Right cardiac atrium (tissue), 5 donors: ENCODE data around the gene HMOX2. TPM values are rescaled to one million over a fixed set of nuclear protein-coding genes. Genes with fewer than 3 reads are reported as not detected.

Source experiments
- ATAC-seq, 2 donors: fragments of 200-7000 bp; cut with Tn5 transposase; one replicate each; pipeline versions ENCODE4 v1.8.0 to v1.9.1; 2020; ENCODE audit warnings: moderate library complexity in 2 of 2, mild to moderate bottlenecking in 1 of 2
- DNase-seq, 3 donors: peaks; one replicate each; pipeline ENCODE4 v3.0.0-alpha.2; 2020
- H3K27ac ChIP-seq: one replicate; pipeline ENCODE4 v1.5.1; 2013; ENCODE audit warnings: mild to moderate bottlenecking, low read length, control low read depth, moderate library complexity
- H3K27me3 ChIP-seq: one replicate; pipeline ENCODE4 v1.6.1; 2013; ENCODE audit not compliant: control insufficient read depth, insufficient read depth
- H3K4me1 ChIP-seq: one replicate; pipeline ENCODE4 v1.6.1; 2013; ENCODE audit warnings: low read length; ENCODE audit not compliant: control insufficient read depth, insufficient read depth
- H3K4me3 ChIP-seq: one replicate; pipeline ENCODE4 v1.5.1; 2013; ENCODE audit warnings: low read length, control low read depth
- H3K9me3 ChIP-seq: one replicate; pipeline ENCODE4 v1.6.1; 2013; ENCODE audit warnings: low read length; ENCODE audit not compliant: control insufficient read depth
- WGBS: extraction: QIAGEN DNeasy Blood & Tissue Kit; methylation state at CpG from one replicate; pipeline ENCODE4 v1.1.7; 2013; 5-methylcytosine and 5-hydroxymethylcytosine counted together
- intact Hi-C, 4 donors: fragments of 100-400 bp; cut with DNase I; formaldehyde crosslinking; loops; one replicate each; pipeline versions ENCODE4 v1.11.0 to v1.14.0; 2022 to 2023
- long read RNA-seq, 4 donors: library from polyadenylated mRNA; unstranded; transcript quantifications; one replicate each; pipeline ENCODE4 v2.0.0, GENCODE V29; 2020 to 2021
- polyA plus RNA-seq: library from polyadenylated mRNA; stranded (reverse); fragments of 200-250 nt; gene quantifications from one replicate; pipeline ENCODE4 v1.2.3, GENCODE V29; 2013
- total RNA-seq, 4 donors: library from RNA; stranded (reverse); fragmentation: NEBNext Ultra II Directional; extraction: Animal tissue kit (Norgen Biotek cat#: 25700); gene quantifications; one replicate each; pipeline ENCODE4 v1.2.1, GENCODE V29; 2021
- donor health status: healthy with polysubstance abuse.
- donor health status: DM: no; HTN: yes; CAD: no.
- donor health status: DM: no; HTN: no; CAD: no.
- donor health status: DM: no; HTN: yes; CAD: no; lungs with severe emphysema.
- donor health status: DM: yes; HTN: yes; CAD: no.

The HMOX2 gene
- total RNA-seq (100 to 1,000 TPM in 1 of 4 donors, 10 to 100 TPM in 3; 89.6 to 104 (median 93.5) TPM), polyA plus RNA-seq (109 TPM)
- long read RNA-seq, donor 1, transcript HMOX2-205 (7 exons, 1,797 nt): minor isoform, 13 of 283 reads
- long read RNA-seq, donor 1, transcript HMOX2-208 (6 exons, 2,147 nt): major isoform, 225 of 283 reads
- long read RNA-seq, donor 1, partial matches to known transcripts: 8 of 283 reads
- long read RNA-seq, donor 1, other reads (novel, unspliced or antisense): 32 of 283 reads
- long read RNA-seq, donor 2, transcript HMOX2-208 (6 exons, 2,147 nt): major isoform, 91 of 122 reads
- long read RNA-seq, donor 2, transcript HMOX2-205 (7 exons, 1,797 nt): minor isoform, 12 of 122 reads
- long read RNA-seq, donor 2, partial matches to known transcripts: 5 of 122 reads
- long read RNA-seq, donor 2, other reads (novel, unspliced or antisense): 12 of 122 reads
- long read RNA-seq, donor 3, transcript HMOX2-205 (7 exons, 1,797 nt): minor isoform, 53 of 493 reads
- long read RNA-seq, donor 3, transcript HMOX2-208 (6 exons, 2,147 nt): major isoform, 357 of 493 reads
- long read RNA-seq, donor 3, partial matches to known transcripts: 19 of 493 reads
- long read RNA-seq, donor 3, other reads (novel, unspliced or antisense): 58 of 493 reads
- long read RNA-seq, donor 4, transcript HMOX2-205 (7 exons, 1,797 nt): minor isoform, 8 of 117 reads
- long read RNA-seq, donor 4, transcript HMOX2-208 (6 exons, 2,147 nt): major isoform, 94 of 117 reads
- long read RNA-seq, donor 4, partial matches to known transcripts: 6 of 117 reads
- long read RNA-seq, donor 4, other reads (novel, unspliced or antisense): 8 of 117 reads

GRCh38 chr16:4475880-4476788 is at the start of gene HMOX2:
Gene HMOX2 (plus strand): TSS chr16:4476398. CDS start chr16:4505525, 29,127 bp downstream.
- peaks cover 3% of the 10 kb centered on the region for H3K4me1 ChIP-seq
- H3K4me3 ChIP-seq: peak within 1 kb of the TSS; percentile 81
- H3K27ac ChIP-seq: peak within 1 kb of the TSS; percentile 86
- ATAC-seq: peak; percentile 96
- WGBS: 8% methylated on average over 70 of the region's 70 CpGs
- intact Hi-C loops: loop anchor here in 1 of 4 donors (5.0 kb wide), 1 partner anchor 51 kb away; no protein-coding TSS in a partner anchor
- peak; percentile 92 to 97 (median 97) for DNase-seq
- no peaks in the 10 kb centered on the region for H3K9me3 ChIP-seq
- H3K27me3 ChIP-seq: no peaks in the 10 kb centered on the region

- DNase-seq (no peak), ATAC-seq (no peak)
- Histone ChIP-seq H3K4me3 (peak overlapping the region; percentile 78), H3K4me1 (peaks cover 2% of the 10 kb centered on the region), H3K27ac (no peak overlapping the region), H3K9me3 (no peaks in the 10 kb centered on the region), H3K27me3 (no peaks in the 10 kb centered on the region)
- intact Hi-C loops: no loop called here
- 92% methylated on average over 12 of the region's 12 CpGs for WGBS
These were observed 49.4 kb upstream of the HMOX2 start for GRCh38 chr16:4426722-4427372.

GRCh38 chr16:4428500-4428899 is 47.7 kb upstream of the HMOX2 start:
- Histone ChIP-seq H3K4me1 (peaks cover 2% of the 10 kb centered on the region), H3K9me3 (no peaks in the 10 kb centered on the region), H3K27ac (no peak overlapping the region), H3K27me3 (no peaks in the 10 kb centered on the region), H3K4me3 (no peak overlapping the region)
- no peak for ATAC-seq
- DNase-seq: no peak
- intact Hi-C loops: no loop called here
- 96% methylated on average over 7 of the region's 7 CpGs for WGBS

GRCh38 chr16:4431023-4431422 is 45.2 kb upstream of the HMOX2 start:
- intact Hi-C loops: no loop called here
- H3K9me3 ChIP-seq: no peaks in the 10 kb centered on the region
- ATAC-seq: no peak
- no peaks in the 10 kb centered on the region for H3K27me3 ChIP-seq
- no peak overlapping the region for H3K27ac ChIP-seq
- WGBS: 88% methylated on average over 9 of the region's 9 CpGs
- no peak overlapping the region for H3K4me3 ChIP-seq
- no peaks in the 10 kb centered on the region for H3K4me1 ChIP-seq
- no peak for DNase-seq

- no peak overlapping the region for H3K4me3 ChIP-seq
- 85% methylated on average over 4 of the region's 4 CpGs for WGBS
- intact Hi-C loops: no loop called here
These were observed 43.0 kb upstream of the HMOX2 start for GRCh38 chr16:4433228-4433627.

GRCh38 chr16:4433914-4434787 is 42.0 kb upstream of the HMOX2 start:
- WGBS: 79% methylated on average over 12 of the region's 12 CpGs
- Histone ChIP-seq H3K4me3 (no peak overlapping the region), H3K4me1 (no peaks in the 10 kb centered on the region), H3K9me3 (no peaks in the 10 kb centered on the region), H3K27ac (no peak overlapping the region), H3K27me3 (no peaks in the 10 kb centered on the region)
- peak in 1 of 2 donors; percentile 69 for ATAC-seq
- DNase-seq: no peak
- intact Hi-C loops: no loop called here

More at GRCh38 chr16:4433228-4433627, 43.0 kb upstream of the HMOX2 start:
- ATAC-seq: no peak
- Histone ChIP-seq H3K9me3 (no peaks in the 10 kb centered on the region), H3K27me3 (no peaks in the 10 kb centered on the region), H3K27ac (no peak overlapping the region), H3K4me1 (no peaks in the 10 kb centered on the region)
- no peak for DNase-seq

- no peak for ATAC-seq
- WGBS: 88% methylated on average over 8 of the region's 8 CpGs
- Histone ChIP-seq H3K27ac (no peak overlapping the region), H3K9me3 (no peaks in the 10 kb centered on the region), H3K27me3 (no peaks in the 10 kb centered on the region), H3K4me1 (no peaks in the 10 kb centered on the region), H3K4me3 (no peak overlapping the region)
- no peak for DNase-seq
- intact Hi-C loops: no loop called here
These were observed 40.7 kb upstream of the HMOX2 start for GRCh38 chr16:4435337-4436067.

- Histone ChIP-seq H3K4me1 (no peaks in the 10 kb centered on the region), H3K4me3 (no peak overlapping the region), H3K9me3 (no peaks in the 10 kb centered on the region), H3K27ac (no peak overlapping the region), H3K27me3 (no peaks in the 10 kb centered on the region)
- WGBS: 98% methylated on average over 3 of the region's 3 CpGs
- intact Hi-C loops: no loop called here
- DNase-seq (no peak), ATAC-seq (no peak)
These were observed 38.8 kb upstream of the HMOX2 start for GRCh38 chr16:4437366-4437765.

- DNase-seq (no peak), ATAC-seq (no peak)
- 92% methylated on average over 11 of the region's 11 CpGs for WGBS
- no peaks in the 10 kb centered on the region for H3K4me1 ChIP-seq
- intact Hi-C loops: no loop called here
- no peaks in the 10 kb centered on the region for H3K27me3 ChIP-seq
- H3K4me3 ChIP-seq: no peak overlapping the region
- H3K9me3 ChIP-seq: no peaks in the 10 kb centered on the region
- H3K27ac ChIP-seq: no peak overlapping the region
These were observed 33.8 kb upstream of the HMOX2 start for GRCh38 chr16:4442371-4442770.
